ENCODE results near the gene POC1A. TPM values are rescaled to one million over a fixed set of nuclear protein-coding genes. Genes with fewer than 3 reads are reported as not detected.

The POC1A gene
- polyA plus RNA-seq (2012; ENCODE audit: insufficient read depth, insufficient read length): 48.5 TPM

- peak; percentile 94 for DNase-seq (ENCODE audit: low read depth, low spot score)
- peak within 1 kb of the TSS; percentile 98 for H3K4me3 ChIP-seq (ENCODE audit: low read length)
Observed at GRCh38 chr3:52154135-52155094, at the start of gene POC1A. Gene POC1A (minus strand): TSS chr3:52154423. CDS start chr3:52154372, 51 bp downstream.

- no peak for DNase-seq (ENCODE audit: low read depth, low spot score)
- H3K4me3 ChIP-seq (ENCODE audit: low read length): no peak overlapping the region
Observed at GRCh38 chr3:52203701-52204100, 49.5 kb upstream of the POC1A start.

- DNase-seq (ENCODE audit: low read depth, low spot score): no peak
- no peak overlapping the region for H3K4me3 ChIP-seq (ENCODE audit: low read length)
Observed at GRCh38 chr3:52202384-52203077, 48.3 kb upstream of the POC1A start.

- H3K4me3 ChIP-seq (ENCODE audit: low read length): no peak overlapping the region
Observed at GRCh38 chr3:52200981-52201679, 46.9 kb upstream of the POC1A start.

GRCh38 chr3:52198643-52199608 lies 44.7 kb upstream of the POC1A start:
- peak overlapping the region; percentile 86 for H3K4me3 ChIP-seq (ENCODE audit: low read length)
- no peak for DNase-seq (ENCODE audit: low read depth, low spot score)

More at GRCh38 chr3:52200981-52201679, 46.9 kb upstream of the POC1A start:
- no peak for DNase-seq (ENCODE audit: low read depth, low spot score)

GRCh38 chr3:52197842-52198625 lies 43.8 kb upstream of the POC1A start, which contains the start of gene ALAS1:
Gene ALAS1 (plus strand): TSS chr3:52198160. CDS start chr3:52199242, 1,082 bp downstream.
- DNase-seq (ENCODE audit: low read depth, low spot score): peak; percentile 79
- peak within 1 kb of the TSS; percentile 86 for H3K4me3 ChIP-seq (ENCODE audit: low read length)

GRCh38 chr3:52197499-52197841 lies 43.2 kb upstream of the POC1A start:
- peak overlapping the region; percentile 86 for H3K4me3 ChIP-seq (ENCODE audit: low read length)
- DNase-seq (ENCODE audit: low read depth, low spot score): no peak

GRCh38 chr3:52196977-52197376 lies 42.8 kb upstream of the POC1A start:
- DNase-seq (ENCODE audit: low read depth, low spot score): no peak
- no peak overlapping the region for H3K4me3 ChIP-seq (ENCODE audit: low read length)

- DNase-seq (ENCODE audit: low read depth, low spot score): no peak
- H3K4me3 ChIP-seq (ENCODE audit: low read length): no peak overlapping the region
Observed at GRCh38 chr3:52195823-52196331, 41.7 kb upstream of the POC1A start.

GRCh38 chr3:52195291-52195597 lies 41.0 kb upstream of the POC1A start:
- no peak for DNase-seq (ENCODE audit: low read depth, low spot score)
- no peak overlapping the region for H3K4me3 ChIP-seq (ENCODE audit: low read length)

- DNase-seq (ENCODE audit: low read depth, low spot score): no peak
- H3K4me3 ChIP-seq (ENCODE audit: low read length): no peak overlapping the region
Observed at GRCh38 chr3:52194485-52195290, 40.5 kb upstream of the POC1A start.

GRCh38 chr3:52193065-52193464 lies 38.8 kb upstream of the POC1A start:
- DNase-seq (ENCODE audit: low read depth, low spot score): no peak
- H3K4me3 ChIP-seq (ENCODE audit: low read length): no peak overlapping the region

GRCh38 chr3:52191663-52192062 lies 37.4 kb upstream of the POC1A start:
- no peak overlapping the region for H3K4me3 ChIP-seq (ENCODE audit: low read length)
- no peak for DNase-seq (ENCODE audit: low read depth, low spot score)

- DNase-seq (ENCODE audit: low read depth, low spot score): no peak
- H3K4me3 ChIP-seq (ENCODE audit: low read length): no peak overlapping the region
Observed at GRCh38 chr3:52190294-52191074, 36.3 kb upstream of the POC1A start.

- no peak for DNase-seq (ENCODE audit: low read depth, low spot score)
Observed at GRCh38 chr3:52188556-52188955, 34.3 kb upstream of the POC1A start.

GRCh38 chr3:52186729-52187128 lies 32.5 kb upstream of the POC1A start:
- no peak for DNase-seq (ENCODE audit: low read depth, low spot score)
- no peak overlapping the region for H3K4me3 ChIP-seq (ENCODE audit: low read length)

More at GRCh38 chr3:52188556-52188955, 34.3 kb upstream of the POC1A start:
- H3K4me3 ChIP-seq (ENCODE audit: low read length): no peak overlapping the region
